ENCODE measurements around the gene GPR171. TPM values are rescaled to one million over a fixed set of nuclear protein-coding genes. Genes with fewer than 3 reads are reported as not detected.

The GPR171 gene
- total RNA-seq, 1 experiment from 2014 or later: not detected

DNA sequence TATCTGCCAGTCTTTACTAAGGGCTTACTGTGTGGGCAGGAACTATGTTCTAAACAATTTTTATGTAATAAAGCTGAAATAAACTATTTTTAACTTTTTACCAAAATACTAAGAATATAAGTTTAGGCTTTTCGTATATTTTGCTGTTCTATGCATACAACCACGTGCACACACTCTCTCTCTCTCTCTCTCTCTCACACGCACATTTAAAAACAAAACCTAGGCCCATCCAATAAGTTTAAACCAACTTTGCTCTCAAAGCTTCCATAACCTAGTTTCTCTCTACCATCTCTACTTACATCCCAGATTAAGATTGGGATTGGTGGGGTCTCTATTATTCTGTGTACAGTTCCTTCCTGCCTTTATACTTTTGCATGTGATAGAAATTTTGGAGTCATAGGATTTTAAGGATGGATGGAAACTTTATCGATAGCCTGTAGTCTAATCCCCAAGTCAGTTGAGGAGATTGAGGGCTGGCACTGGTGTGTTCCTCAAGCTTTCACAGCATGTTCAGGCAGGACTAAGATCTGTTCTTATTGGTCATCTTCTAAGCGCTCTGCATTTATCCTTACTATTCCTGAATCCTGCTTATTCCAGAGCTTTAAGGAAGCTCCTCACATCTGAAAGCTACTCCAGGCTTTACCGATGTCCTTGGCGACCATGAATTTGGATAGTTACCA is 1.8 kb downstream of the GPR171 start:
- DNase-seq: no peak
- Histone ChIP-seq H3K27me3 (ENCODE audit: control insufficient read depth, insufficient read depth, low read length) (no peaks in the 10 kb centered on the region), H3K36me3 (replicated peaks; ENCODE audit: control insufficient read depth, insufficient read depth, low read length) (no peaks in the 10 kb centered on the region), H3K4me3 (ENCODE audit: insufficient read depth, low read depth, low read length) (no peak overlapping the region)

DNA sequence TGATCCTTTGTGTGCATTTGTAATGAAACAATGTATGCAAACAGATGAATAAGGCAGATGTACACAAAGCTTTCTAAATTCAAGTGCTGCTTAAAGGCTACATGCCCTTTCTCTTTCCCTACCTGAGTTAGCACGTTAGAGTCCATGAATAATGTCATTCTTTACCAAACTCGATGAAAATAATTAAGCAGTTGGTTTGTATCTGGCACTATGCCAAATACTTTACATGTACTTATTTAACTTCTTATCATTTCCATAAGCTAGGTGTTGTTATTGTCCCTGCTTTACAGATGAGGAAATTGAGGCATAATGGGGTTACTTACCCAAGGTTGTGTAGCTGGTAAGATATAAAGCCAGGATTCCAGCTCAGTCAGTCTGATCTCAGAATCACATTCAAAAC is 2.4 kb downstream of the GPR171 start:
- Histone ChIP-seq H3K27me3 (ENCODE audit: control insufficient read depth, insufficient read depth, low read length) (no peaks in the 10 kb centered on the region), H3K36me3 (replicated peaks; ENCODE audit: control insufficient read depth, insufficient read depth, low read length) (no peaks in the 10 kb centered on the region), H3K4me3 (ENCODE audit: insufficient read depth, low read depth, low read length) (no peak overlapping the region)
- no peak for DNase-seq

DNA sequence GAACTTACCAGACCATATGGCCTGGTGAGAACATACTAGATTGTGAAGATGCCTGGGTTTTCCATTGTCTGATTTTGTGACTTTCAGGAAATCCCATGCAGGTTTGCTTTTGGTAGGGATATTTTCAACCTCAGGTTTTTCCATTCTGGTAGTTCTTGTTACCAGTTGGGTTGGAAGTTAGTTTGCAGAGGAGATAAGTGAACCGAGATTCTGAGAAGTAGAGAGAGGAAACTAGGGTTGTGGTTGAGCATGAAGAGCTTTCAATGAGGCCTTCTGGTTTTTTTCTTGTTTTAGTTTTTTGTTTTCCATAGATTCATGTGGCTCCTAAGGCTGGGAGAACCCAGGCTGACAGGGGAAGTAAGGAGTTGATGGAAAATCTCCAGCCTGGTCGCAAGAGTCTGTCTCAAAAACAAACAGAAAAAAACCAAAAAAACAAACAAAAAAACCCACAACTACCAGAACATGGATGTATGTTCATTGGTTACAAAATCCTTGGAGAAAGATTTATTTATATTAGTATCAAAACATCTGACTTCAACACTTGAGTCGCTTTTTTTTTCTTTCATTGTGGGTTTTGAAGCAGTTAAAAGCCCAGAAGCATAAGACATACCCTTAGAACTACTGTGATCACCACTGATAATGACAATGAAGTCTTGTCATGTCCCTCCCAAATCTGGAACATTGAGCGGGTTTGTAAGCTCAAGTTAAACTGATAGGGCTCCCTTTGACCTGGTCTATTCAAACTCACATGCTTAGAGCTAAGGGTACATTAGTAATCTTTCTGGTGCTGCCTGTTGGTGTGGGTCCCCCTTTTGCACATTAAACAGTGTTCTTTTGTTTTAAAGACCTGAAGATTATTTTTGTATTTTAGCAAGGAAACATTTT is 3.2 kb downstream of the GPR171 start:
- DNase-seq: no peak
- Histone ChIP-seq H3K27me3 (ENCODE audit: control insufficient read depth, insufficient read depth, low read length) (no peaks in the 10 kb centered on the region), H3K36me3 (replicated peaks; ENCODE audit: control insufficient read depth, insufficient read depth, low read length) (no peaks in the 10 kb centered on the region), H3K4me3 (ENCODE audit: insufficient read depth, low read depth, low read length) (no peak overlapping the region)

DNA sequence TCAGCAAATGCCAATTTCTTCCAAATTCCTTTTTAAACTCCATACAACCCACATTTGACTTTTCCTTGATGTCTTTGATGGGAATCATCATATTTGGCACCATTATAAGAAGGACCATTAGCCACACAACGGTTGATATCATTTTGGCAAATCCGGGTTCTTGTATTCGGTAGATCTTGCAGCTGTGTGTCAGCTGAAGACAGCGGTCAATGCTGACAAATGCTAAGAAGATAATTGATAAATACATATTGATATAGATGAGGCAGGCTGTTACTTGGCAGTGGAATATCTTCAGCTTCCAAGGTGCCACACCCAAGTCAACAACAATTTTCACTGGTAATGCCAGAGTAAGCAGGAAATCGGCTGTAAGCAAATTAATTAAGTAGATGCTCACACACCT is 4.2 kb downstream of the GPR171 start:
- Histone ChIP-seq H3K4me3 (ENCODE audit: insufficient read depth, low read depth, low read length) (no peak overlapping the region), H3K27me3 (ENCODE audit: control insufficient read depth, insufficient read depth, low read length) (no peaks in the 10 kb centered on the region), H3K36me3 (replicated peaks; ENCODE audit: control insufficient read depth, insufficient read depth, low read length) (no peaks in the 10 kb centered on the region)
- no peak for DNase-seq

DNA sequence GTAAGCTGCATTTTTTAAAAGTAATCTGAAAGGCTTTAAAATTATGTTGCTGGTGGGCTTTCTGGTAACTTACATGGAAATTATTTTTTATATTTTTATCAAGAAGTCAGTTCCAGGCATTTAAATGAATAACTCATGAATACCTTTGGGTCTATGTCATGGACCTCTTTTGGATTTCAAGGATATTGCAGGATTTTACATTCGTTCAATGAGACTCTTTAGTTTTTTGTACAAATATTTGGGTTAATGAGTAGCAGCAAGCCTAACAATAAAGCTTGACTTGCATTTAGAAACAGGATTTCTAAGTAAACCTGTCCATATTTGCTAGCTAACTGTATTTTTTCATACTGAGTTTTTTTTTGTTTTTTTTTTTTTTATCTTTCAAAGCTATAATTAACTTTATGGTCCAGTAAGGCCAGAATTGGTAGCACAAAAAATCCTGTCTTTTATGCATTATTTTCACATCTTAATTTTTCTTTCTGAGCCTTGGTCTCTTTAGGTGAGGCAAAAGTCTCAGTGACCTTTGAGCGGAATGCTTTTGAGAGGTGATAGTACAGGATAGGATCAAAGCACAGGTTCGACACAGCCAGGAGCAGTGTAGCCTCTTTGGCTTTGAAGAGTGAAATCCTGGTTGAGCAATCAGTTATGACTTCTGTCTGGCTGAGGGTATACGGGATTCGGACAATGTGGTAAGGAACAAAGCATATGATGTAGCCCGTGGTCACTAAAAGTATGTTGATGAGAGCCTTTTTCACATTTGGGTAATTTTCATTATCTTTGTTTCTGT is 4.8 kb downstream of the GPR171 start:
- Histone ChIP-seq H3K4me3 (ENCODE audit: insufficient read depth, low read depth, low read length) (no peak overlapping the region), H3K36me3 (replicated peaks; ENCODE audit: control insufficient read depth, insufficient read depth, low read length) (peaks cover 3% of the 10 kb centered on the region), H3K27me3 (ENCODE audit: control insufficient read depth, insufficient read depth, low read length) (no peaks in the 10 kb centered on the region)
- DNase-seq: no peak

DNA sequence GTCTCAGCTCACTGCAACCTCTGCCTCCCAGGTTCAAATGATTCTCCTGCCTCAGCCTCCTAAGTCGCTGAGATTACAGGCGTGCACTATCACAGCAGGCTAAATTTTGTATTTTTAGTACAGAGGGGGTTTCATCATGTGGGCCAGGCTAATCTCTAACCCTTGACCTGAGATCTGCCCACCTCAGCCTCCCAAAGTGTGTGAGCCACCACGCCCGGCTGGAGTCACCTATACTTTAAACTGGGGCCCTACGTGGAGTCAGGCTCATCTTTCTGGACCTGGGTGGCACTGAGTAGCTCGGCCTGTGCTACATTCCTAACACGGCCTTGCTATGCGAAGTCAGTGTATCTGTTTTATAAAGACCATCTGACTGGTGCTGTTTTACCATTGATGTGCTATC is 5.8 kb downstream of the GPR171 start:
- Histone ChIP-seq H3K4me3 (ENCODE audit: insufficient read depth, low read depth, low read length) (no peak overlapping the region), H3K27me3 (ENCODE audit: control insufficient read depth, insufficient read depth, low read length) (no peaks in the 10 kb centered on the region), H3K36me3 (replicated peaks; ENCODE audit: control insufficient read depth, insufficient read depth, low read length) (peaks cover 3% of the 10 kb centered on the region)
- no peak for DNase-seq

DNA sequence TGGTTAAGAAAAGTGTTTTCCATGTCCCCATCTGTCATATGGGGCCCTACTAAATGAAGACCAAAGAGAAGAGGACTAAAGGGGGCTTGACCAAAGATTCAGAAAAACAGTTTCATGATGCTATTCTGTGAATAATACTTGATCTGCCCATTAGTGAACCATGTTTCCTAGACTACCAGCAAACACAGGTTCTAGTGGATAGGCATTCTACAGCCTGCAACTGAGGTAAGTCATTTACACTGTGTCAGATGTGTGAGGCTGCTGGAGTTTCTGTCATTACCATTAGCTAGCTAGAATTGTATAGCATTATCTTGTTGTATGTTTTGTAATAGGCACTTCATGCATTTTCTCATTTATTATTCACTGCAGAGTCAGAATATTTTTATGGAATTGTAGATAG is 6.6 kb downstream of the GPR171 start:
- DNase-seq: no peak
- H3K4me3 ChIP-seq (ENCODE audit: insufficient read depth, low read depth, low read length): no peak overlapping the region
- H3K36me3 ChIP-seq (replicated peaks; ENCODE audit: control insufficient read depth, insufficient read depth, low read length): peaks cover 3% of the 10 kb centered on the region
- H3K27me3 ChIP-seq (ENCODE audit: control insufficient read depth, insufficient read depth, low read length): no peaks in the 10 kb centered on the region

DNA sequence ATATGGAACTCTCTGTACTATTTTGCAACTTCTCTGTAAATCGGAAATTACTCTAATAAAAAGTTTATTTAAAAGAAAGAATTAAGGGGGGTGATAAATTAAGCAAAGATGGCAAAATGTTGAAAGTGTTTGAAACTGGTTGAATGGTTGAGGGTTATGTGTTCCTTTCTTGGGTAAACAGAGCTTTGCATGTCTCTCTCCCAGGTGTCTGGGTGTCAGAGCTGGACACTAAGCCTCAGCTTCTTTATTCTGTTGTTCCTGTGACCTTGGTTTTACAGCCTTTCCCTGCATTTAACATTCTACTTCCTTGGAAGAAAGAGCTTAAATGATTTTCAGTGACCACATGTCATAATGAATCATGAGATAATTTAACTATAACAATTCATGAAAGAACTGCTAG is 7.2 kb downstream of the GPR171 start:
- H3K27me3 ChIP-seq (ENCODE audit: control insufficient read depth, insufficient read depth, low read length): no peaks in the 10 kb centered on the region
- no peak for DNase-seq
- H3K36me3 ChIP-seq (replicated peaks; ENCODE audit: control insufficient read depth, insufficient read depth, low read length): peaks cover 3% of the 10 kb centered on the region
- H3K4me3 ChIP-seq (ENCODE audit: insufficient read depth, low read depth, low read length): no peak overlapping the region

DNA sequence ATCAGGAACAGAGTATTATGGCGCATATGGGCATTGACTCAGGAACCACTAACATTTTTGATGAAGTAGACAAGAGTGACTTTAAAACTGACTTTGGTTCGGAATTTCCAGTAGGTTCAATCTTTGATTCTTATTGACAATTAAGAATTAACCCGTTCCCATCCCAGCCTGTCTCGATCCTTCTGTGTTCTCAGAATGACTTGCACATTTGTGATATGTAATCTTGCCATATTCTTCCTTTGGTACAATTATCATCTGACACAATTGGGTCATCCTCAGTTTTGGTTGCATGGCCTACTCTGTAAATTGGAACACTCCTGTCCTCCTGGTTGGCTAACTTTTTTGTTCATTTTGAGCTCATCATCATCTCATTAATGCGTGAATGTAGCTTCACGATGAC is 10.5 kb downstream of the GPR171 start:
- H3K4me3 ChIP-seq (ENCODE audit: insufficient read depth, low read depth, low read length): no peak overlapping the region
- peaks cover 4% of the 10 kb centered on the region for H3K36me3 ChIP-seq (replicated peaks; ENCODE audit: control insufficient read depth, insufficient read depth, low read length)
- no peak for DNase-seq
- no peaks in the 10 kb centered on the region for H3K27me3 ChIP-seq (ENCODE audit: control insufficient read depth, insufficient read depth, low read length)

DNA sequence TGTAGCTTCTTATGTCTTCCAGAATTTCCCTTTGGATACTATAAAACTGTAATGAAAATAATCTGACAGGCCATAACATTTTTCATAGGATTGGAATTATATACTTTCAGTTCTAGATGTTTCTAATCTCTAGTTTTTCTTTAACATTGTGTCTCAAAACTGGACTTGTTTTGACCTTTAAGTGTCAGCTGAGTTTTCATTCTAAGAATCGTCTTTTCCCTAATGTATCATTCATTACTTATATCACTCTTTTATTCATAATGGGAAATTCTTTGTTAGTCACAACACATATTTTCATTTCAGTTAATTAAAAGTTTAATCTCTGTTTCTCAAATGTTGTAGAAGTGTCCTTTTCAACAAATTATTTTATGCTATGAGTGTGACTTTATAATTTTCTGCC is 11.9 kb downstream of the GPR171 start:
- H3K27me3 ChIP-seq (ENCODE audit: control insufficient read depth, insufficient read depth, low read length): no peaks in the 10 kb centered on the region
- no peak overlapping the region for H3K4me3 ChIP-seq (ENCODE audit: insufficient read depth, low read depth, low read length)
- no peak for DNase-seq
- peaks cover 4% of the 10 kb centered on the region for H3K36me3 ChIP-seq (replicated peaks; ENCODE audit: control insufficient read depth, insufficient read depth, low read length)

DNA sequence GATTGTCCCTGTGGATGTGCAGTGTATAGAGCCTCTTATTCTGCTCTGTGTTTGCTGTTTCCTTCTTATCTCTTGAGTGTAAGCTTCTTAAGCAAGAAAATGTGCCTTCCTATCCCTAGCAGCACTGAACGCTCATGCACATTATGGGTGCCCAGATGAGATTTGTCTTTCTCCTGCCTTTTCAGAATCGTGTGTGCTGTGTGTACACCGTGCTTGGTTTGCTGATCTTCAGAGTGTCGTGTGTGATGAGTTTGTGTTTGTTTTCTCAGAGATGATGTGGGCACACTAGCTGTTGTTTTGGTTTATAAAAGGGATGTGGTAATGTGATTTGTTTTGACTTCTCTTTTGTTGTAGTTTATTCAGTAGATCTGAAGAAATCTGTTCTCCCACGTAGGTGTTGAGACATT is 19.7 kb downstream of the GPR171 start:
- Histone ChIP-seq H3K27me3 (ENCODE audit: control insufficient read depth, insufficient read depth, low read length) (no peaks in the 10 kb centered on the region), H3K4me3 (ENCODE audit: insufficient read depth, low read depth, low read length) (no peak overlapping the region), H3K36me3 (replicated peaks; ENCODE audit: control insufficient read depth, insufficient read depth, low read length) (no peaks in the 10 kb centered on the region; the same call in 1 of the 2 replicates)
- DNase-seq: no peak

DNA sequence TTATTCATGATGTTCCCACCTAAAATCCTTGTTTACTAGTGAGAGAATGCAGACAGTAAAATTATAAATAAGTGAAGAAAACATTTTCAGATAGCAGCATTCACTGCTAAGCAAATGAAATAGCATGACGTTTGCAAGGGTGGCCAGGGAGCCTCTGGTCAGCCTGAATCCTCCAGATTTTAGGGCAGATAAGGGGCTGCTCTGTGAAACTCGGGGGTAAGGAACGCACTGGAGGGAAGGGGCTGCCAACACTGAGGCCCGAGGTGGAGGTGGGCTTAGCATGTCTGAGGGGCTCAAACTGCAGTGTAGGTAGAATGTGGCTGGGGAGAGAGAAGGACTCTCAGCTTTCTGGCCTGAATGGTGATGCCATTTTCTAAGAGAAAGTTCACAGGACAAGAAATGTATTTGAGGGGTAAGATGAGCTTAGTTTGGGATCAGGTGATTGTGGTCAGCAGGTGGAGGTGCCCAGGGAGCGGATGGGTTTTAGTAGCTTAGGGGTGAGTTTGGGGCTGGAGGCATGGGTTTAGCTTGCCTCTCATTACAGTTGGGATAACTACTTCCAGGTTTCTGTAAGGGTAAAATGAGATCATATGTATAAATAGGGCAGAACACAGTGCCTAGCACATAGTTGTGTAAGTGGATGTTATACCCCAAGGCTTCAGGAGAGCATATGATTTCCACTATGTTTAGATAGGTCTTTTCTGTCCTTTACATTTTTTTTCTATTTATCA is 20.5 kb downstream of the GPR171 start:
- no peak for DNase-seq
- Histone ChIP-seq H3K36me3 (replicated peaks; ENCODE audit: control insufficient read depth, insufficient read depth, low read length) (no peaks in the 10 kb centered on the region), H3K4me3 (ENCODE audit: insufficient read depth, low read depth, low read length) (no peak overlapping the region), H3K27me3 (ENCODE audit: control insufficient read depth, insufficient read depth, low read length) (no peaks in the 10 kb centered on the region)

DNA sequence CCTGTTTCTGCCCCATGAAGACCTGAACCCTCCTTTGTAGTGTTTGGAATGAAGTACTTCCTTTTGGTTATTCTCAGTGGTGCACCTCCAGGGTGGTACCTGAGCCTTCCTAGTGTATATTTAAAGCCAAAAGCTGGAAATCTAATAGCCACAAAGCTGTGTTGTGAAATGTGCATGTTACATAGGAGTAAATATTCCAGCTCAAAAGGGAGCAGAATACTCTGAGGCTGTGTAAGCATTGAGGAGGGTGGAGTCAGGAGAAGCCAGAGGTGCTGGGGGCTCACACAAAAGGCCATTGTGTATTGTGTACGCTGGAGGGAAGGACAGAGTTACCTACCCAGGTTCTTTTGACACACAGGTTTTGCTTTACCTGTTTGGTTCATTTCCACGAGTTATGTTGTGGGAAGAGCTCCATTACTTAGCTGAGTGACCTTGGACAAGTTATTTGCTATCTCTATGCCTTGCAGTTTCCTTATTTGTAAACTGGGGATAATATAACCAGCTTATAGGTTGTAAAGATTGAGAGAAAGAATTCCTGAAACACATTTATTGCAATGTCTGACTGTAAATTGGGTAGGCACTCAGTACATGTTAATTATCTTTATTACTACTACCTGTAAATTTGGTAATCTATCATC is 24.7 kb downstream of the GPR171 start:
- Histone ChIP-seq H3K36me3 (replicated peaks; ENCODE audit: control insufficient read depth, insufficient read depth, low read length) (no peaks in the 10 kb centered on the region), H3K4me3 (ENCODE audit: insufficient read depth, low read depth, low read length) (no peak overlapping the region), H3K27me3 (ENCODE audit: control insufficient read depth, insufficient read depth, low read length) (no peaks in the 10 kb centered on the region)
- no peak for DNase-seq

DNA sequence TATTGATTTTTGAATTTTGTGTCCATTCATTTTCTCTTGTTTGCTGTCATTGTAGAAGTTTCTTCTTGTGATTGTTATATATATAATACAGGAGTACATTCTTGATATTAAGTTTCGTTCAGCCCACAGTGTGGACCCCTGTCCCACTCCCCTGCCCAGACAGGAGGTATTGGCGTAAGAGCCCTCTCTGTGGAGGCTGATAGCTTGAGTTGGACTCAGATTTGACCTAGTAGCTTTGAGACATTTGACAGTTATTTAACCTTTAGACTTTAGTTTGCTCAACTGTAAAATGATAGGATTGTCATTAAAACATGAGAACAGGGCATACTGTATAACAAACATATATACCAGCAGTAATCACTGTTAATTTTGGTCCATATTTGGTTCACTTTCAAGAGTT is 27.1 kb downstream of the GPR171 start:
- no peaks in the 10 kb centered on the region for H3K27me3 ChIP-seq (ENCODE audit: control insufficient read depth, insufficient read depth, low read length)
- no peak overlapping the region for H3K4me3 ChIP-seq (ENCODE audit: insufficient read depth, low read depth, low read length)
- no peaks in the 10 kb centered on the region for H3K36me3 ChIP-seq (replicated peaks; ENCODE audit: control insufficient read depth, insufficient read depth, low read length)
- DNase-seq: no peak

Measured in H7 (cell line).